HepG2 (cell line): ENCODE results near the gene LEF1. TPM values are rescaled to one million over a fixed set of nuclear protein-coding genes. Genes with fewer than 3 reads are reported as not detected.

Experiments
- ATAC-seq: fragments of 200-7000 bp; cut with Tn5 transposase; 3 replicates; pipeline ENCODE4 v1.9.1; 2020; ENCODE audit warnings: mild to moderate bottlenecking, moderate library complexity
- BruUV-seq: library from RNA; stranded (reverse); fragments of 400-500 nt; replicated peaks from 2 replicates; lab custom pipeline; 2021; lab: Mats Ljungman, UMichigan
- CTCF ChIA-PET: fragments of 300-600 bp; formaldehyde crosslinking; extraction: SDS; loops from one replicate; lab custom pipeline; 2021; ENCODE audit warnings: low total read pairs, inconsistent platforms, low intra/inter-chr PET ratio; lab: Yijun Ruan, JAX
- POLR2A ChIA-PET: fragments of 350-600 bp; sonication (Branson Sonifier 250); formaldehyde crosslinking; loops from one replicate; lab custom pipeline; 2020; ENCODE audit warnings: antibody characterized with exemption, inconsistent platforms; lab: Yijun Ruan, JAX
- DNase-seq: peaks from one replicate; pipeline ENCODE4 v3.0.0-alpha.2; 2015; ENCODE audit warnings: low spot score
- FAIRE-seq: peaks from 3 replicates; lab custom pipeline; 2011; peaks lifted over from hg19 to GRCh38; lab: Jason Lieb, UNC
- H2AFZ ChIP-seq: one replicate; pipeline ENCODE4 v1.6.1; 2011; ENCODE audit warnings: low read length, inconsistent platforms
- H3K27ac ChIP-seq: fragments of 300-600 bp; 3 replicates; pipeline ENCODE4 v1.8.0; 2011; ENCODE audit warnings: mixed run types, mild to moderate bottlenecking, mixed read lengths, low read length, inconsistent platforms; ENCODE audit not compliant: insufficient read depth; ENCODE audit errors: extremely low read length
- H3K27me3 ChIP-seq, 2 experiments: fragments of 200-600 bp in 1 of 2; 2 replicates in 1 of 2; 3 replicates in 1 of 2; pipeline versions ENCODE4 v1.6.0 to v1.8.0; 2011; ENCODE audit warnings: low read length in 2 of 2, mild to moderate bottlenecking in 2 of 2, moderate library complexity in 2 of 2, inconsistent platforms in 1 of 2; ENCODE audit not compliant: insufficient read depth in 2 of 2, control insufficient read depth in 1 of 2
- H3K36me3 ChIP-seq, 2 experiments: fragments of 200-600 bp in 1 of 2; replicated peaks in 1 of 2; 2 replicates in 1 of 2; 3 replicates in 1 of 2; pipeline versions ENCODE4 v1.5.1 to v1.8.0; 2011; ENCODE audit warnings: low read length in 2 of 2, inconsistent platforms in 1 of 2; ENCODE audit not compliant: insufficient read depth in 2 of 2, control insufficient read depth in 1 of 2
- H3K4me1 ChIP-seq: 2 replicates; pipeline ENCODE4 v1.5.1; 2012; ENCODE audit warnings: low read length, inconsistent platforms; ENCODE audit not compliant: insufficient read depth
- H3K4me2 ChIP-seq: 2 replicates; pipeline ENCODE4 v1.6.0; 2011; ENCODE audit warnings: low read depth, low read length, inconsistent platforms
- H3K4me3 ChIP-seq, 3 experiments: fragments of 200-600 bp in 1 of 3; sonication (generic), shearing (Covaris generic) in 1 of 3; replicated peaks in 1 of 3; 2 replicates each; pipeline ENCODE4 v1.5.1; 2011 to 2016; ENCODE audit warnings: low read length in 3 of 3, inconsistent platforms in 2 of 3, low read depth in 2 of 3, mild to moderate bottlenecking in 2 of 3, control low read depth in 1 of 3, mixed read lengths in 1 of 3; ENCODE audit not compliant: insufficient read depth in 1 of 3
- H3K79me2 ChIP-seq: one replicate; pipeline ENCODE4 v1.6.1; 2011; ENCODE audit warnings: low read length, inconsistent platforms; ENCODE audit not compliant: insufficient read depth
- H3K9ac ChIP-seq: 2 replicates; pipeline ENCODE4 v1.6.0; 2011; ENCODE audit warnings: mild to moderate bottlenecking, low read depth, low read length, inconsistent platforms; ENCODE audit not compliant: insufficient read depth
- H3K9me3 ChIP-seq: 2 replicates; pipeline ENCODE4 v1.5.1; 2012; ENCODE audit warnings: mild to moderate bottlenecking, low read length
- H4K20me1 ChIP-seq: 2 replicates; pipeline ENCODE4 v1.6.0; 2011; ENCODE audit warnings: inconsistent platforms, mild to moderate bottlenecking, low read length, moderate library complexity; ENCODE audit not compliant: insufficient read depth
- CEBPZ ChIP-seq: IDR thresholded peaks from 2 replicates; pipeline ENCODE4 v1.6.1; 2012; ENCODE audit warnings: low read length, improper control_type of control experiment
- CENPT ChIP-seq: sonication (generic); formaldehyde crosslinking; IDR thresholded peaks from 2 replicates; pipeline ENCODE4 v1.8.0; 2022; ENCODE audit warnings: low read depth, mild to moderate bottlenecking, moderate library complexity, missing genetic modification reagents
- FUBP1 ChIP-seq: sonication (generic); formaldehyde crosslinking; IDR thresholded peaks from 2 replicates; pipeline ENCODE4 v1.5.1; 2020; ENCODE audit warnings: missing genetic modification reagents, mild to moderate bottlenecking, borderline replicate concordance
- HNF4A ChIP-seq: sonication (generic); formaldehyde crosslinking; IDR thresholded peaks from 2 replicates; pipeline ENCODE4 v1.4.0; 2020; ENCODE audit warnings: missing genetic modification reagents
- RBM39 ChIP-seq: fragments of 200-400 bp; formaldehyde crosslinking; IDR thresholded peaks from one replicate; pipeline ENCODE4 v1.6.1; 2018; ENCODE audit warnings: antibody characterized with exemption, mild to moderate bottlenecking, low read depth, low read length; ENCODE audit not compliant: poor library complexity, severe bottlenecking
- ZBTB4 ChIP-seq: sonication (generic); formaldehyde crosslinking; IDR thresholded peaks from 2 replicates; pipeline ENCODE4 v1.4.0; 2020; ENCODE audit warnings: missing genetic modification reagents, mild to moderate bottlenecking, borderline replicate concordance
- ZNF703 ChIP-seq: sonication (generic); formaldehyde crosslinking; IDR thresholded peaks from 2 replicates; pipeline ENCODE4 v1.5.1; 2020; ENCODE audit warnings: missing genetic modification reagents, mild to moderate bottlenecking, moderate library complexity, borderline replicate concordance
- ZNF773 ChIP-seq: sonication (generic); formaldehyde crosslinking; IDR thresholded peaks from 2 replicates; pipeline ENCODE4 v1.4.0; 2020; ENCODE audit warnings: missing genetic modification reagents, borderline replicate concordance
- WGBS: methylation state at CpG from one replicate; pipeline ENCODE4 v1.1.6; 2017; ENCODE audit warnings: low lambda C conversion rate; 5-methylcytosine and 5-hydroxymethylcytosine counted together
- in situ Hi-C: cut with HindIII; loops from 2 replicates; pipeline ENCODE4 v1.10.0; 2017; ENCODE audit warnings: low pct_unique_long_range_greater_than_20kb; ENCODE audit not compliant: extremely low pct_ligation_motif_present
- intact Hi-C: fragments of 100-400 bp; cut with micrococcal nuclease; formaldehyde crosslinking; loops from one replicate; pipeline ENCODE4 v1.10.0; 2022; ENCODE audit not compliant: unreplicated experiment
- polyA plus RNA-seq, 8 experiments: library from polyadenylated mRNA; depleted of rRNA in 3 of 8; stranded (reverse) in 7 of 8; unstranded in 1 of 8; fragments of >200 nt; fragmentation: Illumina TruSeq in 4 of 8; extraction: Trizol in 4 of 8; gene quantifications; 2 replicates each; pipeline versions ENCODE4 v1.2.1 to v1.2.3, GENCODE V29; 2011 to 2016; ENCODE audit warnings: low read depth in 4 of 8, missing spikeins in 1 of 8, mixed read lengths in 1 of 8; ENCODE audit not compliant: insufficient read depth in 1 of 8
- total RNA-seq, 5 experiments: library from RNA; depleted of rRNA; stranded (reverse); fragments of >200 nt; fragmentation: Illumina TruSeq; extraction: Trizol; gene quantifications; 2 replicates each; pipeline ENCODE4 v1.2.3, GENCODE V29; 2016; ENCODE audit warnings: low read depth in 1 of 5
- TF ChIP-seq, protein P1 (sequence below): sonication (generic); formaldehyde crosslinking; IDR thresholded peaks from 2 replicates; pipeline ENCODE4 v1.4.0; 2020; ENCODE audit warnings: missing genetic modification reagents

The LEF1 gene
- total and polyA plus RNA-seq, 2 of the 13 experiments (the other 11 are each of a cell fraction or from before 2014, with no cell fraction given) = 0.22 to 0.29 TPM

GRCh38 chr4:108072300-108072699 lies 96.4 kb downstream of the LEF1 start:
- FAIRE-seq (no peak), DNase-seq (no peak), ATAC-seq (no peak)
- no TSS peak for BruUV-seq
- Histone ChIP-seq H4K20me1 (no peaks in the 10 kb centered on the region), H2AFZ (no peak overlapping the region), H3K4me1 (no peaks in the 10 kb centered on the region), H3K9ac (no peak overlapping the region), H3K27ac (no peak overlapping the region), H3K4me2 (no peak overlapping the region), H3K36me3 (no peaks in the 10 kb centered on the region), H3K27me3 (no peaks in the 10 kb centered on the region), H3K9me3 (no peaks in the 10 kb centered on the region), H3K79me2 (no peaks in the 10 kb centered on the region), H3K4me3 (no peak overlapping the region)
- intact Hi-C loops = no loop called here
- CTCF ChIA-PET = no interaction called here
- in situ Hi-C loops = no loop called here
- 44% methylated on average over 4 of the region's 4 CpGs for WGBS
- POLR2A ChIA-PET = no interaction called here
- no peak for TF ChIP-seq ZBTB4 (CRISPR knock-in tag)
- TF ChIP-seq, protein P1, sequence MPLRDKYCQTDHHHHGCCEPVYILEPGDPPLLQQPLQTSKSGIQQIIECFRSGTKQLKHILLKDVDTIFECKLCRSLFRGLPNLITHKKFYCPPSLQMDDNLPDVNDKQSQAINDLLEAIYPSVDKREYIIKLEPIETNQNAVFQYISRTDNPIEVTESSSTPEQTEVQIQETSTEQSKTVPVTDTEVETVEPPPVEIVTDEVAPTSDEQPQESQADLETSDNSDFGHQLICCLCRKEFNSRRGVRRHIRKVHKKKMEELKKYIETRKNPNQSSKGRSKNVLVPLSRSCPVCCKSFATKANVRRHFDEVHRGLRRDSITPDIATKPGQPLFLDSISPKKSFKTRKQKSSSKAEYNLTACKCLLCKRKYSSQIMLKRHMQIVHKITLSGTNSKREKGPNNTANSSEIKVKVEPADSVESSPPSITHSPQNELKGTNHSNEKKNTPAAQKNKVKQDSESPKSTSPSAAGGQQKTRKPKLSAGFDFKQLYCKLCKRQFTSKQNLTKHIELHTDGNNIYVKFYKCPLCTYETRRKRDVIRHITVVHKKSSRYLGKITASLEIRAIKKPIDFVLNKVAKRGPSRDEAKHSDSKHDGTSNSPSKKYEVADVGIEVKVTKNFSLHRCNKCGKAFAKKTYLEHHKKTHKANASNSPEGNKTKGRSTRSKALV (CRISPR knock-in tag) = no peak
- no peak for TF ChIP-seq ZNF703 (CRISPR knock-in tag)
- no peak for TF ChIP-seq ZNF773 (CRISPR knock-in tag)
- no peak for TF ChIP-seq CENPT (CRISPR knock-in tag)
- no peak for TF ChIP-seq CEBPZ
- no peak for TF ChIP-seq HNF4A (CRISPR knock-in tag)
- TF ChIP-seq FUBP1 (CRISPR knock-in tag) = no peak
- no peak for TF ChIP-seq RBM39
